Limb (tissue), 2 donors: ENCODE results near the gene CLEC10A.
"Not testable (repeated sequence)": the region's sequence is repeated elsewhere in the genome, so short reads cannot be mapped to it uniquely, and the experiment has no call there.

ENCODE experiments used
- DNase-seq, 2 donors: peaks; one replicate each; pipeline ENCODE4 v3.0.0-alpha.2; 2016; ENCODE audit errors: extremely low spot score in 2 of 2

Gene CLEC10A

GRCh38 chr17:7108981-7109380, 28.9 kb upstream of the CLEC10A start:
- no peak for DNase-seq

- no peak for DNase-seq
These were observed 28.5 kb upstream of the CLEC10A start for GRCh38 chr17:7108560-7108925.

- DNase-seq, result no peak
These were observed 27.9 kb upstream of the CLEC10A start for GRCh38 chr17:7107795-7108559.

- no peak for DNase-seq
These were observed 27.1 kb upstream of the CLEC10A start for GRCh38 chr17:7107012-7107754.

GRCh38 chr17:7102421-7102820, 22.4 kb upstream of the CLEC10A start:
- DNase-seq, result no peak

GRCh38 chr17:7101531-7101930, 21.5 kb upstream of the CLEC10A start:
- no peak for DNase-seq

GRCh38 chr17:7100641-7101379, 20.8 kb upstream of the CLEC10A start:
- DNase-seq, result not testable (repeated sequence)

GRCh38 chr17:7098802-7099459, 18.9 kb upstream of the CLEC10A start:
- no peak for DNase-seq

- DNase-seq, result no peak
These were observed 17.9 kb upstream of the CLEC10A start for GRCh38 chr17:7097940-7098339.

- DNase-seq, result no peak
These were observed 15.6 kb upstream of the CLEC10A start for GRCh38 chr17:7095625-7096024.

GRCh38 chr17:7094652-7095019, 14.6 kb upstream of the CLEC10A start:
- no peak for DNase-seq

- not testable (repeated sequence) for DNase-seq
These were observed 11.4 kb upstream of the CLEC10A start for GRCh38 chr17:7091311-7092005.

- DNase-seq, result not testable (repeated sequence)
These were observed 9.5 kb upstream of the CLEC10A start for GRCh38 chr17:7089570-7089969.

- not testable (repeated sequence) for DNase-seq
These were observed 8.4 kb upstream of the CLEC10A start for GRCh38 chr17:7088442-7088841.

- DNase-seq, result no peak
These were observed 4.0 kb upstream of the CLEC10A start for GRCh38 chr17:7084088-7084487.

GRCh38 chr17:7083592-7083991, 3.5 kb upstream of the CLEC10A start:
- no peak for DNase-seq

- no peak for DNase-seq
These were observed 1.5 kb upstream of the CLEC10A start for GRCh38 chr17:7081341-7082062.

GRCh38 chr17:7080456-7081041, 498 bp upstream of the CLEC10A start:
- DNase-seq, result no peak

- DNase-seq, result no peak
These were observed 1.3 kb downstream of the CLEC10A start for GRCh38 chr17:7078711-7079110.

GRCh38 chr17:7077911-7078546, 2.0 kb downstream of the CLEC10A start:
- DNase-seq, result no peak
